NCI-H1417 treated with DMSO at 0.1 percent for 48 hours (cell line): ENCODE data around the gene LRP1-AS.

ENCODE experiments used
- DNase-seq: peaks from one replicate; lab custom pipeline; 2025; lab: John Stamatoyannopoulos, UW

LRP1-AS gene

GRCh38 chr12:57097554-57097835 is 49.9 kb downstream of the LRP1-AS start:
- DNase-seq: no peak

- DNase-seq: no peak
Observed at GRCh38 chr12:57096748-57097553, 50.5 kb downstream of the LRP1-AS start.

GRCh38 chr12:57096099-57096572 is 51.3 kb downstream of the LRP1-AS start:
- DNase-seq: no peak

- DNase-seq: no peak
Observed at GRCh38 chr12:57095440-57095839, 52.0 kb downstream of the LRP1-AS start.
